Measurements from ENCODE around the gene EIF4G1.

- no peak for TF ChIP-seq SUPT20H (IDR thresholded peaks at IDR 0.05; ENCODE audit: borderline replicate concordance, control insufficient read depth, low read depth, low read length)
- TF ChIP-seq CTCF (IDR thresholded peaks at IDR 0.05 in 2 of 3, conservative IDR thresholded peaks at IDR 0.05 in 1 of 3; ENCODE audit: control insufficient read depth in 2 of 3, extremely low read depth in 1 of 3, insufficient read depth in 1 of 3, low read depth in 3 of 3, low read length in 3 of 3): no peak
- TF ChIP-seq, protein P1, sequence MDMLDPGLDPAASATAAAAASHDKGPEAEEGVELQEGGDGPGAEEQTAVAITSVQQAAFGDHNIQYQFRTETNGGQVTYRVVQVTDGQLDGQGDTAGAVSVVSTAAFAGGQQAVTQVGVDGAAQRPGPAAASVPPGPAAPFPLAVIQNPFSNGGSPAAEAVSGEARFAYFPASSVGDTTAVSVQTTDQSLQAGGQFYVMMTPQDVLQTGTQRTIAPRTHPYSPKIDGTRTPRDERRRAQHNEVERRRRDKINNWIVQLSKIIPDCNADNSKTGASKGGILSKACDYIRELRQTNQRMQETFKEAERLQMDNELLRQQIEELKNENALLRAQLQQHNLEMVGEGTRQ (IDR thresholded peaks at IDR 0.05; ENCODE audit: borderline replicate concordance, low read depth, low read length): no peak
- no peak for TF ChIP-seq SREBF1 (IDR thresholded peaks at IDR 0.05; ENCODE audit: low read length)
- TF ChIP-seq IRF3 (IDR thresholded peaks at IDR 0.05): no peak
- TF ChIP-seq CBX5 (IDR thresholded peaks at IDR 0.05; ENCODE audit: low read depth): no peak
- TF ChIP-seq IRF4 (IDR thresholded peaks at IDR 0.05; ENCODE audit: low read depth, low read length): no peak
- TF ChIP-seq ZSCAN29 (IDR thresholded peaks at IDR 0.05): no peak
- no peak for TF ChIP-seq EP300 (IDR thresholded peaks at IDR 0.05; ENCODE audit: borderline replicate concordance in 1 of 2, control insufficient read depth in 1 of 2, low read depth in 2 of 2, low read length in 2 of 2)
- no peak for TF ChIP-seq EZH2 (IDR thresholded peaks at IDR 0.05; ENCODE audit: borderline replicate concordance, control insufficient read depth, low read depth, low read length)
- TF ChIP-seq TAF1 (IDR thresholded peaks at IDR 0.05; ENCODE audit: borderline replicate concordance, low read depth, low read length): no peak
- TF ChIP-seq, protein P2, sequence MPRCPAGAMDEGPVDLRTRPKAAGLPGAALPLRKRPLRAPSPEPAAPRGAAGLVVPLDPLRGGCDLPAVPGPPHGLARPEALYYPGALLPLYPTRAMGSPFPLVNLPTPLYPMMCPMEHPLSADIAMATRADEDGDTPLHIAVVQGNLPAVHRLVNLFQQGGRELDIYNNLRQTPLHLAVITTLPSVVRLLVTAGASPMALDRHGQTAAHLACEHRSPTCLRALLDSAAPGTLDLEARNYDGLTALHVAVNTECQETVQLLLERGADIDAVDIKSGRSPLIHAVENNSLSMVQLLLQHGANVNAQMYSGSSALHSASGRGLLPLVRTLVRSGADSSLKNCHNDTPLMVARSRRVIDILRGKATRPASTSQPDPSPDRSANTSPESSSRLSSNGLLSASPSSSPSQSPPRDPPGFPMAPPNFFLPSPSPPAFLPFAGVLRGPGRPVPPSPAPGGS (IDR thresholded peaks at IDR 0.05; ENCODE audit: borderline replicate concordance, insufficient read depth, low read depth, low read length, poor library complexity, severe bottlenecking): no peak
- TF ChIP-seq WRNIP1 (IDR thresholded peaks at IDR 0.05; ENCODE audit: borderline replicate concordance, low read depth, low read length): no peak
Observed at GRCh38 chr3:184361532-184361931, 47.1 kb downstream of the EIF4G1 start, which contains the start of the genes CLCN2 and POLR2H.
